Lower leg skin (tissue), 4 donors: ENCODE measurements around the gene GATAD2B. TPM values are rescaled to one million over a fixed set of nuclear protein-coding genes. Genes with fewer than 3 reads are reported as not detected.

Experiments used
- DNase-seq, 2 donors: peaks; one replicate each; pipeline ENCODE4 v3.0.0-alpha.2; 2019; ENCODE audit warnings: low spot score in 2 of 2
- H3K4me3 ChIP-seq: fragments of 200-600 bp; sonication (generic); 2 replicates; pipeline ENCODE4 v1.5.1; 2017; ENCODE audit warnings: mild to moderate bottlenecking, low read depth; ENCODE audit not compliant: poor library complexity, severe bottlenecking
- CTCF ChIP-seq, 3 donors: fragments of 450-650 bp; IDR thresholded peaks; one replicate each; pipeline ENCODE4 v1.5.1; 2016; ENCODE audit warnings: antibody characterized with exemption in 3 of 3, mild to moderate bottlenecking in 3 of 3, moderate library complexity in 2 of 3
- POLR2A ChIP-seq, 2 donors: fragments of 450-650 bp; IDR thresholded peaks; one replicate each; pipeline ENCODE4 v1.6.1; 2016 to 2017; ENCODE audit warnings: antibody characterized with exemption in 2 of 2, mild to moderate bottlenecking in 1 of 2, moderate library complexity in 1 of 2
- WGBS, 2 donors: methylation state at CpG; one replicate each; pipeline ENCODE4 v1.1.5; 2018; 5-methylcytosine and 5-hydroxymethylcytosine counted together
- intact Hi-C: fragments of 100-400 bp; cut with DNase I; formaldehyde crosslinking; loops from one replicate; pipeline ENCODE4 v1.15.0; 2023; ENCODE audit warnings: low total_unique reads
- total RNA-seq, 4 donors: library from RNA; depleted of rRNA; stranded (reverse); fragments of >200 nt; gene quantifications; one replicate each; pipeline ENCODE4 v1.1.0, GENCODE V29; 2016

Gene GATAD2B
- total RNA-seq, 4 donors from 2014 or later: 24.1 to 49.3 (median 29.3) TPM

- peak in 1 of 2 donors; percentile 68 for DNase-seq
- TF ChIP-seq CTCF (IDR thresholded peaks at IDR 0.05): no peak
- no peak for TF ChIP-seq POLR2A (IDR thresholded peaks at IDR 0.05)
- H3K4me3 ChIP-seq: no peak overlapping the region
- WGBS, 2 donors: 94 to 95% methylated on average over 9 of the region's 9 CpGs
- intact Hi-C loops: no loop called here
Observed at GRCh38 chr1:153880024-153880423, 42.7 kb downstream of the GATAD2B start.

GRCh38 chr1:153877112-153877511 is 45.7 kb downstream of the GATAD2B start:
- WGBS, 2 donors: 90% methylated on average over 1 of the region's 1 CpG
- no peak overlapping the region for H3K4me3 ChIP-seq
- TF ChIP-seq POLR2A (IDR thresholded peaks at IDR 0.05) (no peak), CTCF (IDR thresholded peaks at IDR 0.05) (no peak)
- intact Hi-C loops: no loop called here
- no peak for DNase-seq

- WGBS, 2 donors: 63 to 71% methylated on average over 2 of the region's 2 CpGs
- no peak overlapping the region for H3K4me3 ChIP-seq
- TF ChIP-seq CTCF (IDR thresholded peaks at IDR 0.05) (no peak), POLR2A (IDR thresholded peaks at IDR 0.05) (no peak)
- DNase-seq: no peak
- intact Hi-C loops: no loop called here
Observed at GRCh38 chr1:153872934-153873333, 49.8 kb downstream of the GATAD2B start.

GRCh38 chr1:153872331-153872730 is 50.4 kb downstream of the GATAD2B start:
- TF ChIP-seq POLR2A (IDR thresholded peaks at IDR 0.05) (no peak), CTCF (IDR thresholded peaks at IDR 0.05) (no peak)
- 52 to 61% methylated on average over 3 of the region's 3 CpGs for WGBS, 2 donors
- no peak for DNase-seq
- intact Hi-C loops: no loop called here
- no peak overlapping the region for H3K4me3 ChIP-seq

- intact Hi-C loops: no loop called here
- no peak overlapping the region for H3K4me3 ChIP-seq
- 76 to 79% methylated on average over 3 of the region's 3 CpGs for WGBS, 2 donors
- TF ChIP-seq CTCF (IDR thresholded peaks at IDR 0.05): no peak
- no peak for TF ChIP-seq POLR2A (IDR thresholded peaks at IDR 0.05)
- DNase-seq: no peak
Observed at GRCh38 chr1:153869486-153869885, 53.3 kb downstream of the GATAD2B start.
